K562 (cell line): ENCODE measurements around the gene TPD52L2. TPM values are rescaled to one million over a fixed set of nuclear protein-coding genes. Genes with fewer than 3 reads are reported as not detected.

Source experiments
- EGR1 ChIP-seq: fragments of 450-650 bp; conservative IDR thresholded peaks from 2 replicates; pipeline ENCODE4 v1.6.1; 2017; ENCODE audit warnings: mild to moderate bottlenecking
- KAT2B ChIP-seq: IDR thresholded peaks from one replicate; pipeline ENCODE4 v1.6.1; 2012; ENCODE audit warnings: low read depth, mild to moderate bottlenecking, control low read depth, inconsistent platforms, low read length, moderate library complexity
- LARP7 ChIP-seq: fragments of 450-650 bp; IDR thresholded peaks from 2 replicates; pipeline ENCODE4 v1.6.1; 2016
- MTA3 ChIP-seq: fragments of 450-650 bp; formaldehyde crosslinking; IDR thresholded peaks from 2 replicates; pipeline ENCODE4 v1.6.1; 2017; ENCODE audit warnings: mild to moderate bottlenecking, borderline replicate concordance
- NFYB ChIP-seq: IDR thresholded peaks from 2 replicates; pipeline ENCODE4 v1.6.1; 2011; ENCODE audit warnings: mild to moderate bottlenecking, moderate library complexity; ENCODE audit not compliant: insufficient read length; ENCODE audit errors: extremely low read depth
- POLR2B ChIP-seq: fragments of 450-650 bp; IDR thresholded peaks from 2 replicates; pipeline ENCODE4 v1.6.1; 2018; ENCODE audit warnings: low read depth; ENCODE audit not compliant: partially characterized antibody
- SIN3A ChIP-seq, 2 experiments: fragments of 150-350 bp in 1 of 2; IDR thresholded peaks; 2 replicates each; pipeline ENCODE4 v1.6.1; 2011 to 2016; ENCODE audit warnings: borderline replicate concordance in 2 of 2, low read depth in 2 of 2, low read length in 2 of 2, mild to moderate bottlenecking in 2 of 2, moderate library complexity in 2 of 2; ENCODE audit not compliant: control insufficient read depth in 1 of 2
- SIX5 ChIP-seq, 2 experiments: IDR thresholded peaks; 2 replicates each; pipeline ENCODE4 v1.6.1; 2011; ENCODE audit warnings: low read length in 2 of 2, borderline replicate concordance in 1 of 2, low read depth in 1 of 2, mild to moderate bottlenecking in 1 of 2, moderate library complexity in 1 of 2; ENCODE audit not compliant: insufficient read depth in 1 of 2
- SMARCA4 ChIP-seq: fragments of 450-650 bp; IDR thresholded peaks from 2 replicates; pipeline ENCODE4 v1.6.1; 2016
- SRSF7 ChIP-seq: fragments of 200-400 bp; formaldehyde crosslinking; optimal IDR thresholded peaks from 2 replicates; pipeline ENCODE3; 2017; ENCODE audit warnings: mild to moderate bottlenecking, low read depth, low read length
- ZNF282 ChIP-seq: sonication (generic); formaldehyde crosslinking; IDR thresholded peaks from 2 replicates; pipeline ENCODE4 v1.8.1; 2023; ENCODE audit warnings: missing genetic modification reagents
- ZNF764 ChIP-seq: fragments of 250-450 bp; sonication (Bioruptor Pico); IDR thresholded peaks from 2 replicates; pipeline ENCODE4 v1.4.0; 2020; ENCODE audit warnings: low read depth, mild to moderate bottlenecking, moderate library complexity
- polyA plus RNA-seq, 8 experiments: library from polyadenylated mRNA; depleted of rRNA in 4 of 8; stranded (reverse) in 5 of 8; unstranded in 3 of 8; fragments of >200 nt; fragmentation: Nextera tagmentation in 2 of 8; fragmentation: Illumina TruSeq in 1 of 8; extraction: Ambion mirVana in 2 of 8; extraction: Trizol in 1 of 8; gene quantifications; 2 replicates each; pipeline versions ENCODE4 v1.2.1 to v1.2.3, GENCODE V29; 2011 to 2014; ENCODE audit warnings: inconsistent platforms in 1 of 8, missing spikeins in 1 of 8
- total RNA-seq, 7 experiments: library from RNA; depleted of rRNA in 6 of 7; stranded (reverse); fragments of >200 nt in 6 of 7; fragmentation: Illumina TruSeq in 2 of 7; extraction: Trizol in 2 of 7; gene quantifications; 2 replicates each; pipeline versions ENCODE4 v1.2.1 to v1.2.3, GENCODE V29; 2011 to 2021; ENCODE audit warnings: low replicate concordance in 1 of 7
- TF ChIP-seq, protein P1 (sequence below), 2 experiments: IDR thresholded peaks in 1 of 2; conservative IDR thresholded peaks in 1 of 2; 2 replicates each; pipeline ENCODE4 v1.6.1; 2016; ENCODE audit warnings: low read depth in 2 of 2, mild to moderate bottlenecking in 1 of 2, missing compliant biosample characterization in 1 of 2, missing genetic modification characterization in 1 of 2, moderate library complexity in 1 of 2
- TF ChIP-seq, protein P2 (sequence below), 3 experiments: IDR thresholded peaks in 2 of 3; conservative IDR thresholded peaks in 1 of 3; 2 replicates each; pipeline ENCODE4 v1.5.1; 2011 to 2012; ENCODE audit warnings: low read length in 3 of 3, mild to moderate bottlenecking in 3 of 3, control low read depth in 2 of 3, improper control_type of control experiment in 1 of 3, inconsistent platforms in 1 of 3, low read depth in 1 of 3, mixed read lengths in 1 of 3, moderate library complexity in 1 of 3; ENCODE audit not compliant: insufficient read depth in 2 of 3
- TF ChIP-seq, protein P3 (sequence below): fragments of 200-400 bp; formaldehyde crosslinking; IDR thresholded peaks from 2 replicates; pipeline ENCODE4 v1.6.1; 2017; ENCODE audit warnings: mild to moderate bottlenecking, low read depth, low read length, moderate library complexity
- TF ChIP-seq, protein P4 (sequence below): fragments of 450-650 bp; IDR thresholded peaks from one replicate; pipeline ENCODE4 v1.6.1; 2018; ENCODE audit warnings: mild to moderate bottlenecking, moderate library complexity; ENCODE audit not compliant: partially characterized antibody
- TF ChIP-seq, protein P5 (sequence below): sonication (generic); formaldehyde crosslinking; IDR thresholded peaks from 2 replicates; pipeline ENCODE4 v1.5.0; 2020; ENCODE audit warnings: missing genetic modification reagents

Gene TPD52L2
- total and polyA plus RNA-seq, 9 of the 15 experiments (the other 6 are each of a cell fraction or from before 2014, with no cell fraction given), result 1.9 to 117 (median 74.6) TPM

DNA sequence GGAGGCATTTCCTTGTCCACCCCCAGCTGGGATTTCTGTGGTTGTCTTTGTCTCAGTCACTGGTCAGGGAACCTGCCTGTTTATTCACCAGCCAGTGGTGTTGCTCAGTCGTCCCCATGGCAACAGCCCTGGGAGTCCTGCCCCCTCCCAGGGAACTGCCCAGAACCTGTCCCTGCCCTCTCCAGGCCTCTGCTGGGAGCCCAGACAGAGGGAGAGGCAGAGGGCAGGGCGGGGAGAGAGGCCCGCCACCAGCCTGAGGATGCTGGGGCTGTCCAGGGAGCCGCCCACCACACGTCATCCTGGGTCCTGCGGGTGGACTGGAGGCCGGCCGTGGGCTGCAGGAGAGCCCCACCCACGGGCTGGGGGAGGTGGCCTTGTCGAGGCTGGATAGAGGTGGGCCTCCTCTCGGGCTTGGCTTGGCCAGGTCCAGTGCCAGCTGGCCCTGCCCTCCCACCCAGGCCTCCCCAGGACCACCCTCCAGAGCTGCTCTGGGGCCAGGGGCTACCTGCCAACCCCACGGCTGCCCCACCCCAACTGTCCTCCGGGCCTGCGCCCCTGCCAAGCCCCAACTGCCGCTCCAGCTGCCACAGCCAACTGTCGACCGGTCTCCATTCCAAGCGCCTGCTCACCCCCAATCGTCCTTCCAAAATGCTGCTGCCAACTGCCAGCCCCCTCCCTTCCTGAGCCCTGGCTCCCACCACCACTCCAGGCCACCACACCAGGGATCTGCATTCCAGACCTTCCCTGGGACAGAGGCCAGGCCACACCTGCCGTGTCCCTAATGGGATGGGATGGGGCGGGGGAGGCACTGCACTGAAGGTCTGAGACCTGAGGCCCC, 29.8 kb upstream of the TPD52L2 start (continued):
- TF ChIP-seq SIX5 (IDR thresholded peaks at IDR 0.05; ENCODE audit: borderline replicate concordance in 1 of 2, insufficient read depth in 1 of 2, low read depth in 1 of 2, low read length in 2 of 2), result no peak
- TF ChIP-seq, protein P1, sequence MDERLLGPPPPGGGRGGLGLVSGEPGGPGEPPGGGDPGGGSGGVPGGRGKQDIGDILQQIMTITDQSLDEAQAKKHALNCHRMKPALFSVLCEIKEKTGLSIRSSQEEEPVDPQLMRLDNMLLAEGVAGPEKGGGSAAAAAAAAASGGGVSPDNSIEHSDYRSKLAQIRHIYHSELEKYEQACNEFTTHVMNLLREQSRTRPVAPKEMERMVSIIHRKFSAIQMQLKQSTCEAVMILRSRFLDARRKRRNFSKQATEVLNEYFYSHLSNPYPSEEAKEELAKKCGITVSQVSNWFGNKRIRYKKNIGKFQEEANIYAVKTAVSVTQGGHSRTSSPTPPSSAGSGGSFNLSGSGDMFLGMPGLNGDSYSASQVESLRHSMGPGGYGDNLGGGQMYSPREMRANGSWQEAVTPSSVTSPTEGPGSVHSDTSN (CRISPR knock-in tag; IDR thresholded peaks at IDR 0.05; ENCODE audit: low read depth), result peak; percentile 41; the same call in 1 of the 2 replicates
- TF ChIP-seq, protein P1 (tag; conservative IDR thresholded peaks at IDR 0.05; ENCODE audit: low read depth), result peak; percentile 89
- no peak for TF ChIP-seq POLR2B
- TF ChIP-seq MTA3, result peak; percentile 16; the same call in 1 of the 2 replicates
- TF ChIP-seq, protein P2, sequence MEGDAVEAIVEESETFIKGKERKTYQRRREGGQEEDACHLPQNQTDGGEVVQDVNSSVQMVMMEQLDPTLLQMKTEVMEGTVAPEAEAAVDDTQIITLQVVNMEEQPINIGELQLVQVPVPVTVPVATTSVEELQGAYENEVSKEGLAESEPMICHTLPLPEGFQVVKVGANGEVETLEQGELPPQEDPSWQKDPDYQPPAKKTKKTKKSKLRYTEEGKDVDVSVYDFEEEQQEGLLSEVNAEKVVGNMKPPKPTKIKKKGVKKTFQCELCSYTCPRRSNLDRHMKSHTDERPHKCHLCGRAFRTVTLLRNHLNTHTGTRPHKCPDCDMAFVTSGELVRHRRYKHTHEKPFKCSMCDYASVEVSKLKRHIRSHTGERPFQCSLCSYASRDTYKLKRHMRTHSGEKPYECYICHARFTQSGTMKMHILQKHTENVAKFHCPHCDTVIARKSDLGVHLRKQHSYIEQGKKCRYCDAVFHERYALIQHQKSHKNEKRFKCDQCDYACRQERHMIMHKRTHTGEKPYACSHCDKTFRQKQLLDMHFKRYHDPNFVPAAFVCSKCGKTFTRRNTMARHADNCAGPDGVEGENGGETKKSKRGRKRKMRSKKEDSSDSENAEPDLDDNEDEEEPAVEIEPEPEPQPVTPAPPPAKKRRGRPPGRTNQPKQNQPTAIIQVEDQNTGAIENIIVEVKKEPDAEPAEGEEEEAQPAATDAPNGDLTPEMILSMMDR (IDR thresholded peaks at IDR 0.05 in 2 of 3, conservative IDR thresholded peaks at IDR 0.05 in 1 of 3; ENCODE audit: insufficient read depth in 2 of 3, low read depth in 1 of 3, low read length in 3 of 3), result no peak
- TF ChIP-seq SMARCA4, result no peak
- no peak for TF ChIP-seq SRSF7
- peak; percentile 86 for TF ChIP-seq EGR1
- no peak for TF ChIP-seq ZNF764 (CRISPR knock-in tag)
- TF ChIP-seq NFYB, result peak; percentile 62
- TF ChIP-seq, protein P3, sequence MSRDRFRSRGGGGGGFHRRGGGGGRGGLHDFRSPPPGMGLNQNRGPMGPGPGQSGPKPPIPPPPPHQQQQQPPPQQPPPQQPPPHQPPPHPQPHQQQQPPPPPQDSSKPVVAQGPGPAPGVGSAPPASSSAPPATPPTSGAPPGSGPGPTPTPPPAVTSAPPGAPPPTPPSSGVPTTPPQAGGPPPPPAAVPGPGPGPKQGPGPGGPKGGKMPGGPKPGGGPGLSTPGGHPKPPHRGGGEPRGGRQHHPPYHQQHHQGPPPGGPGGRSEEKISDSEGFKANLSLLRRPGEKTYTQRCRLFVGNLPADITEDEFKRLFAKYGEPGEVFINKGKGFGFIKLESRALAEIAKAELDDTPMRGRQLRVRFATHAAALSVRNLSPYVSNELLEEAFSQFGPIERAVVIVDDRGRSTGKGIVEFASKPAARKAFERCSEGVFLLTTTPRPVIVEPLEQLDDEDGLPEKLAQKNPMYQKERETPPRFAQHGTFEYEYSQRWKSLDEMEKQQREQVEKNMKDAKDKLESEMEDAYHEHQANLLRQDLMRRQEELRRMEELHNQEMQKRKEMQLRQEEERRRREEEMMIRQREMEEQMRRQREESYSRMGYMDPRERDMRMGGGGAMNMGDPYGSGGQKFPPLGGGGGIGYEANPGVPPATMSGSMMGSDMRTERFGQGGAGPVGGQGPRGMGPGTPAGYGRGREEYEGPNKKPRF, result no peak
- TF ChIP-seq SIN3A (IDR thresholded peaks at IDR 0.05; ENCODE audit: borderline replicate concordance in 2 of 2, control insufficient read depth in 1 of 2, low read depth in 2 of 2, low read length in 2 of 2), result no peak
- TF ChIP-seq, protein P4, sequence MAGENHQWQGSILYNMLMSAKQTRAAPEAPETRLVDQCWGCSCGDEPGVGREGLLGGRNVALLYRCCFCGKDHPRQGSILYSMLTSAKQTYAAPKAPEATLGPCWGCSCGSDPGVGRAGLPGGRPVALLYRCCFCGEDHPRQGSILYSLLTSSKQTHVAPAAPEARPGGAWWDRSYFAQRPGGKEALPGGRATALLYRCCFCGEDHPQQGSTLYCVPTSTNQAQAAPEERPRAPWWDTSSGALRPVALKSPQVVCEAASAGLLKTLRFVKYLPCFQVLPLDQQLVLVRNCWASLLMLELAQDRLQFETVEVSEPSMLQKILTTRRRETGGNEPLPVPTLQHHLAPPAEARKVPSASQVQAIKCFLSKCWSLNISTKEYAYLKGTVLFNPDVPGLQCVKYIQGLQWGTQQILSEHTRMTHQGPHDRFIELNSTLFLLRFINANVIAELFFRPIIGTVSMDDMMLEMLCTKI, result no peak
- no peak for TF ChIP-seq ZNF282 (CRISPR knock-in tag)
- TF ChIP-seq, protein P5, sequence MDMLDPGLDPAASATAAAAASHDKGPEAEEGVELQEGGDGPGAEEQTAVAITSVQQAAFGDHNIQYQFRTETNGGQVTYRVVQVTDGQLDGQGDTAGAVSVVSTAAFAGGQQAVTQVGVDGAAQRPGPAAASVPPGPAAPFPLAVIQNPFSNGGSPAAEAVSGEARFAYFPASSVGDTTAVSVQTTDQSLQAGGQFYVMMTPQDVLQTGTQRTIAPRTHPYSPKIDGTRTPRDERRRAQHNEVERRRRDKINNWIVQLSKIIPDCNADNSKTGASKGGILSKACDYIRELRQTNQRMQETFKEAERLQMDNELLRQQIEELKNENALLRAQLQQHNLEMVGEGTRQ (CRISPR knock-in tag), result no peak
- no peak for TF ChIP-seq KAT2B
- no peak for TF ChIP-seq LARP7
